NCI-H1417 (cell line): ENCODE results near the gene DGKA.

Experiments used
- DNase-seq, 3 experiments: peaks; one replicate each; lab custom pipeline; 2025; lab: John Stamatoyannopoulos, UW

Gene DGKA

GRCh38 chr12:55931780-55932550, 1.0 kb downstream of the DGKA start:
- DNase-seq = peak in 2 of 3 experiments; percentile 41 to 49

GRCh38 chr12:55932551-55932910, 1.6 kb downstream of the DGKA start:
- DNase-seq = peak in 1 of 3 experiments; percentile 48

- DNase-seq = peak in 1 of 3 experiments; percentile 20
These were observed 2.3 kb downstream of the DGKA start for GRCh38 chr12:55933169-55933798.

GRCh38 chr12:55933799-55934742, 3.1 kb downstream of the DGKA start:
- no peak for DNase-seq

- no peak for DNase-seq
These were observed 3.8 kb downstream of the DGKA start for GRCh38 chr12:55934773-55935172.

GRCh38 chr12:55935738-55936151, 4.8 kb downstream of the DGKA start:
- no peak for DNase-seq

GRCh38 chr12:55937981-55938380, 7.0 kb downstream of the DGKA start:
- DNase-seq = no peak

- no peak for DNase-seq
These were observed 8.0 kb downstream of the DGKA start for GRCh38 chr12:55938826-55939501.

- peak; percentile 82 to 93 (median 84) for DNase-seq
These were observed 9.2 kb downstream of the DGKA start for GRCh38 chr12:55940065-55940732.

GRCh38 chr12:55942055-55942454, 11.1 kb downstream of the DGKA start:
- no peak for DNase-seq

- no peak for DNase-seq
These were observed 11.7 kb downstream of the DGKA start for GRCh38 chr12:55942577-55943136.

GRCh38 chr12:55946553-55946952, 15.6 kb downstream of the DGKA start:
- no peak for DNase-seq

GRCh38 chr12:55955344-55955743, 24.4 kb downstream of the DGKA start:
- no peak for DNase-seq

- DNase-seq = peak in 1 of 3 experiments; percentile 10
These were observed 25.0 kb downstream of the DGKA start for GRCh38 chr12:55955800-55956508.

- no peak for DNase-seq
These were observed 26.3 kb downstream of the DGKA start for GRCh38 chr12:55957106-55957859.

GRCh38 chr12:55963760-55964159, 32.8 kb downstream of the DGKA start:
- DNase-seq = no peak

GRCh38 chr12:55965240-55965639, 34.3 kb downstream of the DGKA start:
- DNase-seq = no peak

- DNase-seq = no peak
These were observed 35.0 kb downstream of the DGKA start, which contains the start of gene PMEL for GRCh38 chr12:55965941-55966407. TSS of gene PMEL (minus strand) at chr12:55966042. CDS start at chr12:55966011, 31 bp downstream.
